Tibial artery (tissue), 4 donors: ENCODE data around the gene RPS18.
"Not testable (repeated sequence)": the region's sequence is repeated elsewhere in the genome, so short reads cannot be mapped to it uniquely, and the experiment has no call there.

Source experiments
- DNase-seq, 2 donors: peaks; one replicate each; pipeline ENCODE4 v3.0.0-alpha.2; 2019
- H3K27ac ChIP-seq, 2 donors: fragments of 200-600 bp; sonication (generic) in 1 of 2; 1 replicate in 1 of 2; 2 replicates in 1 of 2; pipeline ENCODE4 v1.5.1; 2018 to 2019; ENCODE audit warnings: mild to moderate bottlenecking in 1 of 2
- H3K27me3 ChIP-seq, 2 donors: fragments of 200-600 bp; sonication (generic) in 1 of 2; one replicate each; pipeline versions ENCODE4 v1.5.1 to v1.6.0; 2016 to 2019
- H3K36me3 ChIP-seq, 3 donors: fragments of 200-600 bp; sonication (generic) in 2 of 3; one replicate each; pipeline ENCODE4 v1.5.1; 2016 to 2019; ENCODE audit warnings: mild to moderate bottlenecking in 2 of 3
- H3K4me1 ChIP-seq, 4 donors: fragments of 200-600 bp; sonication (generic) in 2 of 4; 1 replicate in 3 of 4; 2 replicates in 1 of 4; pipeline ENCODE4 v1.5.1; 2016 to 2019
- H3K4me3 ChIP-seq, 2 donors: fragments of 200-600 bp; sonication (generic) in 1 of 2; 1 replicate in 1 of 2; 2 replicates in 1 of 2; pipeline ENCODE4 v1.5.1; 2018 to 2019; ENCODE audit warnings: mild to moderate bottlenecking in 2 of 2
- H3K9me3 ChIP-seq, 3 donors: fragments of 200-600 bp; sonication (generic) in 1 of 3; one replicate each; pipeline ENCODE4 v1.5.1; 2016 to 2019
- intact Hi-C: fragments of 100-400 bp; cut with DNase I; formaldehyde crosslinking; loops from one replicate; pipeline ENCODE4 v1.15.0; 2023; ENCODE audit warnings: low total_unique reads
- TF ChIP-seq, protein P1 (sequence below), 2 experiments: fragments of 200-600 bp in 1 of 2; fragments of 450-650 bp in 1 of 2; IDR thresholded peaks; one replicate each; pipeline ENCODE4 v1.5.1; 2017 to 2019; ENCODE audit warnings: antibody characterized with exemption in 2 of 2, mild to moderate bottlenecking in 1 of 2, moderate library complexity in 1 of 2

The RPS18 gene

DNA sequence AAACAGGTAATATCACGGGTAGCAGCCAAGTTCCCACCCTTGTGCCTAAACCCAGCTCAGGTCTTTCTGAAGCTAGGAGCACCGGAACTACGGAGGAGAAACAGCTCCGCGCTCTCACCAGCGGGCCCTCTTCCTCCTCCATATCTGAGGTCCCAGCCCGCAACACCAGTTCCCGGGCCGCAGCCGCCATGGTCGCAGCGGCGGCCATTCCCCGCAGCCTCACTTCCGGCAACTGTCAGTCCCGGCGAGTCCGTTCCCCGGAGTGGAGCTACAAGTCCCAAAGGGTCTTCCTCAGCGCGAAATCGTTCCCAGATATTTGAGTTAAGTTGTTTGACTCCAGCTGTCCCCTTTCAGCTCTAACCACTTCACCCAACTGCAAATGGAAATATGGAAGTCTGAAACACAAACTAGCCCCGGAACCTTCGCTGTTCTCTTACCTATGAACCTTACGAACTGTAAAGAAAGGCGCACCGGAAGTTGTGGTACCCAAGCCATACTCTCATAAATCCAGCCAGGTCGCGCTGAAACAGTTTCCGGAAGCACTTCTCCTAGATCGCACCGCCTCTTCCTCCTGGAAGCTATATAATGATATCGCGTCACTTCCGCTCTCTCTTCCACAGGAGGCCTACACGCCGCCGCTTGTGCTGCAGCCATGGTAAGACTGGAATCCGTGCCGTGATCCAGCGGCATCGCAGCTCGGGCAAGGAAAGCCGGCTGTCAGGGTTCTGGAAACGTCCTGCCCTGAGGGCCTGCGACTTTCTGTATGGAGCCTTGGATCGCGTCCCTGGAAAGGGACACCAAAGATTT, at the start of gene RPS18, which contains the start of gene VPS52:
TSS of gene RPS18 (plus strand) at position 608 of the 807 bp plus-strand sequence. CDS start at position 653, 45 bp downstream.
TSS of gene VPS52 (minus strand) at position 409 of the 807 bp plus-strand sequence. CDS start at position 208, 201 bp downstream.
- DNase-seq: peak; percentile 96
- peaks cover 5 to 55% (median 50%) of the 10 kb centered on the region in 4 donors for H3K4me1 ChIP-seq
- intact Hi-C loops: no loop called here

DNA sequence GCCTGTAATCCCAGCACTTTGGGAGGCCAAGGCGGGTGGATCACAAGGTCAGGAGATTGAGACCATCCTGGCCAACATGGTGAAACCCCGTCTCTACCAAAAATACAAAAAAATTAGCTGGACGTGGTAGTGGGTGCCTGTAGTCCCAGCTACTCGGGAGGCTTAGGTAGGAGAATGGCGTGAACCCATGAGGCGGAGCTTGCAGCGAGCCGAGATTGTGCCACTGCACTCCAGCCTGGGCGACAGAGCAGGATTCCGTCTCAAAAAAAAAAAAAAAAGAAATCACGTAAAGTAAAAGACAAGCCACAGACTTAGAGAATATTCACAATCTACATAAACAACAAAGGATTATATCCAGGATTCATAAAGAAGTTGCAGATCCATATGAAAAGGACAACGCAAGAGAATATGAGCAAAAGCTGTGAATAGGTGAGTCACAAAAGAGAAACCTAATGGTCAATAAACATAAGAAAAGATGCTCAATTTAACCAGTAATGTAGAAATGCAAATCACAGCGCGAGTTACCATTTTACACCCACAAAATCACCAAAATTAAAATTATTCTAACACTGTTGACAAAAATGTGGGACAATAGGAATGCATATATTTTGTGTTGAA, 45.3 kb upstream of the RPS18 start:
- H3K27me3 ChIP-seq: peaks cover 0 to 35% of the 10 kb centered on the region in 2 donors
- H3K27ac ChIP-seq, H3K36me3 ChIP-seq, H3K4me1 ChIP-seq, H3K9me3 ChIP-seq, H3K4me3 ChIP-seq, intact Hi-C loops: not testable (repeated sequence)
- peak in 1 of 2 donors; percentile 12 for DNase-seq

More for the DNA sequence above, at the start of gene RPS18, which contains the start of gene VPS52:
- Histone ChIP-seq H3K36me3 (peaks cover 44 to 63% (median 44%) of the 10 kb centered on the region in 3 donors), H3K4me3 (peak within 1 kb of the TSS; percentile 60 to 91), H3K9me3 (no peaks in the 10 kb centered on the region), H3K27me3 (no peaks in the 10 kb centered on the region), H3K27ac (peak within 1 kb of the TSS; percentile 91 to 95)
- TF ChIP-seq, protein P1, sequence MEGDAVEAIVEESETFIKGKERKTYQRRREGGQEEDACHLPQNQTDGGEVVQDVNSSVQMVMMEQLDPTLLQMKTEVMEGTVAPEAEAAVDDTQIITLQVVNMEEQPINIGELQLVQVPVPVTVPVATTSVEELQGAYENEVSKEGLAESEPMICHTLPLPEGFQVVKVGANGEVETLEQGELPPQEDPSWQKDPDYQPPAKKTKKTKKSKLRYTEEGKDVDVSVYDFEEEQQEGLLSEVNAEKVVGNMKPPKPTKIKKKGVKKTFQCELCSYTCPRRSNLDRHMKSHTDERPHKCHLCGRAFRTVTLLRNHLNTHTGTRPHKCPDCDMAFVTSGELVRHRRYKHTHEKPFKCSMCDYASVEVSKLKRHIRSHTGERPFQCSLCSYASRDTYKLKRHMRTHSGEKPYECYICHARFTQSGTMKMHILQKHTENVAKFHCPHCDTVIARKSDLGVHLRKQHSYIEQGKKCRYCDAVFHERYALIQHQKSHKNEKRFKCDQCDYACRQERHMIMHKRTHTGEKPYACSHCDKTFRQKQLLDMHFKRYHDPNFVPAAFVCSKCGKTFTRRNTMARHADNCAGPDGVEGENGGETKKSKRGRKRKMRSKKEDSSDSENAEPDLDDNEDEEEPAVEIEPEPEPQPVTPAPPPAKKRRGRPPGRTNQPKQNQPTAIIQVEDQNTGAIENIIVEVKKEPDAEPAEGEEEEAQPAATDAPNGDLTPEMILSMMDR (IDR thresholded peaks at IDR 0.05): no peak

DNA sequence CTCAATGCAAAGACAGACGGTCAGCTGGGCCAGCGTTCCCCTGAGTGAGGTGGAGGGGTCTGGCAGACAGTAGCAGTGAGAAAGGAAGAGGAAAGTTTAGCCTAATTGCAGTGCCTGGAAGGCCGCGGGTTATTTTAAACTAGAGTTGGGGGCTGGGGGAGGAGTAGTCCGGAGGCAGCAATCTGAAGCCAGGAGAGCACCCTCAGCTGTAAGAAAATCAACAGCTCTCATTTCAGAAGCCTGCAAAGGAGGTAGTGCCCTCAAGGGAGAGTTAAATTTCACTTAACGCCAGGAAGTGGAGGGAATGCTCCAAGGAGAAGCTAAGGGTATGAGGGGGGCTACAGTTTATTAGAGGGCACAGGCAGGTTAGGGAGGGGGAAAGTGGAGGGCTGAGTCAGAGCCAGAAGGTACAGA, 36.6 kb upstream of the RPS18 start:
- Histone ChIP-seq H3K4me1 (no peaks in the 10 kb centered on the region), H3K27me3 (peaks cover 0 to 52% of the 10 kb centered on the region in 2 donors), H3K9me3 (no peaks in the 10 kb centered on the region), H3K4me3 (no peak overlapping the region), H3K27ac (no peak overlapping the region), H3K36me3 (no peaks in the 10 kb centered on the region)
- TF ChIP-seq, protein P1 (IDR thresholded peaks at IDR 0.05): no peak
- intact Hi-C loops: no loop called here
- peak in 1 of 2 donors; percentile 27 for DNase-seq

DNA sequence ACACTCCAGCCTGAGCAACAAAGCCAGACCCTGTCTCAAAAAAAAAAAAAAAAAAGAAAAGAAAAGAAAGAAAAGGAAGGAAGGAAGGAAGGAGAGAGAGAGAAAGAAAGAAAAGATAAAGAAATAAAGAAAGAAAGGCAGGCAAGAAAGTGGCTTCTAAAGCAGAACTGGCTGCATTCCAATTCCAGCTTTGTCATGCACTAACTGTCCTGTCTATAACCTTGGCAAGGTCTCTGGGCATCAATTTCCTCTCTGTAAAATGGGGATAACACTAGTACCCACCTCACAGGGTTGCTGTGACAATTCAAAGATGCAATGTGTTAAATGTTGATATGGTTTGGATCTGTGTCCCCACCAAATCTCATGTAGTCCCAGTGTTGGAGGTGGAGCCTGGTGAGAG, 35.5 kb upstream of the RPS18 start:
- intact Hi-C loops: no loop called here
- peaks cover 0 to 54% of the 10 kb centered on the region in 2 donors for H3K27me3 ChIP-seq

DNA sequence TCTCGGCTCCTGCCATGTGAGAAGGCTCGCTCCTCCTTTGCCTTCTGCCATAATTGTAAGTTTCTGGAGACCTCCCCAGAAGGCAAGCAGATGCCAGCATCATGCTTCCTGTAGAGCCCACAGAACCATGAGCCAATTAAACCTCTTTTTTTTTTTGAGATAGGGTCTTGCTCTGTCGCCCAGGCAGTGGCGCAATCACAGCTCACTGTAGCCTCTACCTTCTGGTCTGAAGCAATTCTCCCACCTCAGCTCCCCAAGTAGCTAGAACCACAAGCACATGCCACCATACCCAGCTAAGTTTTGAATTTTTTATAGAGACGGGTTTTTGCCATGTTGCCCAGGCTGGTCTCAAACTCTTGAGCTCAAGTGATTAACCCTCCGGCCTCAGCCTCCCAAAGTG, 35.0 kb upstream of the RPS18 start:
- peaks cover 0 to 54% of the 10 kb centered on the region in 2 donors for H3K27me3 ChIP-seq
- no peaks in the 10 kb centered on the region for H3K4me1 ChIP-seq
- no peaks in the 10 kb centered on the region for H3K36me3 ChIP-seq
- peak in 1 of 2 donors; percentile 31 for DNase-seq
- H3K27ac ChIP-seq: no peak overlapping the region
- TF ChIP-seq, protein P1 (IDR thresholded peaks at IDR 0.05): no peak
- H3K4me3 ChIP-seq: no peak overlapping the region
- intact Hi-C loops: no loop called here
- H3K9me3 ChIP-seq: no peaks in the 10 kb centered on the region

More for the DNA sequence above, 35.5 kb upstream of the RPS18 start:
- Histone ChIP-seq H3K4me3 (no peak overlapping the region), H3K4me1 (no peaks in the 10 kb centered on the region), H3K27ac (no peak overlapping the region), H3K9me3 (no peaks in the 10 kb centered on the region), H3K36me3 (no peaks in the 10 kb centered on the region)
- TF ChIP-seq, protein P1 (IDR thresholded peaks at IDR 0.05): no peak
- no peak for DNase-seq

DNA sequence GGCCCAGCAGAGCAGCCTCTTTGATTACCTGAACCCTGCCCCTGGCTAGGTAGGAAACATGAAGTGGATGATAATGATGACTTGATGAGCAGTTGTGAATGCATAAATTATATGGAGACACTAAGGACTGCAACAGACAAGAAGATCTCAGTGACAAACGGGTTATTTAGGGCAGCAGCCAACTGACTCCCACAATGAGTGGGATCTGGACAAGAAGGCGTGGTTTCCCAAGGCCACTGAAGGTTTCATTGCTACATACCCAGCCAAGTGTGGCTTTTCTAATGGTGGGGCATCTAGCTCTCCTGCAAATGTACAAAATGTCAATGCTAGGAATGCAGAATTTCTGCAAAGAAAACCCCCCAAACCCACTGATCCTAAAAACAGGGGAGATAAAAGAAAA, 34.1 kb upstream of the RPS18 start:
- H3K27me3 ChIP-seq: peaks cover 0 to 54% of the 10 kb centered on the region in 2 donors
- no peak overlapping the region for H3K4me3 ChIP-seq
- H3K4me1 ChIP-seq: no peaks in the 10 kb centered on the region
- no peak for DNase-seq
- TF ChIP-seq, protein P1 (IDR thresholded peaks at IDR 0.05): no peak
- H3K36me3 ChIP-seq: no peaks in the 10 kb centered on the region
- no peak overlapping the region for H3K27ac ChIP-seq
- H3K9me3 ChIP-seq: no peaks in the 10 kb centered on the region
- intact Hi-C loops: no loop called here
